GM18951 (cell line): ENCODE measurements around the gene P3H3.
"Not testable (repeated sequence)": the region's sequence is repeated elsewhere in the genome, so short reads cannot be mapped to it uniquely, and the experiment has no call there.

Experiments
- POLR2A ChIP-seq: IDR thresholded peaks from 4 replicates; pipeline ENCODE4 v1.6.1; 2011; ENCODE audit warnings: mild to moderate bottlenecking; ENCODE audit not compliant: insufficient read length, insufficient read depth; ENCODE audit errors: extremely low read depth
- in situ Hi-C: fragments of 300-500 bp; cut with MboI; formaldehyde crosslinking; loops from one replicate; pipeline ENCODE4 v1.12.0; 2022; ENCODE audit warnings: low sequenced_read_pairs, mixed read lengths, inconsistent platforms; ENCODE audit not compliant: unreplicated experiment

The P3H3 gene

GRCh38 chr12:6851153-6851920, 23.1 kb downstream of the P3H3 start, which contains the start of gene CDCA3:
CDCA3 (minus strand) TSS chr12:6851286; CDS start chr12:6850952, 334 bp downstream.
- in situ Hi-C loops, result no loop called here

GRCh38 chr12:6851921-6852650, 23.9 kb downstream of the P3H3 start, which contains the start of gene USP5:
USP5 (plus strand) TSS chr12:6852150; CDS start chr12:6852180, 30 bp downstream.
- TF ChIP-seq POLR2A, result peak; percentile 71

More at GRCh38 chr12:6851153-6851920, 23.1 kb downstream of the P3H3 start, which contains the start of gene CDCA3:
- peak; percentile 85 for TF ChIP-seq POLR2A

GRCh38 chr12:6852651-6853354, 24.6 kb downstream of the P3H3 start:
- in situ Hi-C loops, result no loop called here
- no peak for TF ChIP-seq POLR2A

More at GRCh38 chr12:6851921-6852650, 23.9 kb downstream of the P3H3 start, which contains the start of gene USP5:
- in situ Hi-C loops, result no loop called here

- no peak for TF ChIP-seq POLR2A
- in situ Hi-C loops, result no loop called here
Observed at GRCh38 chr12:6853626-6854025, 25.4 kb downstream of the P3H3 start.

- no peak for TF ChIP-seq POLR2A
- in situ Hi-C loops, result no loop called here
Observed at GRCh38 chr12:6854036-6854435, 25.8 kb downstream of the P3H3 start.

GRCh38 chr12:6855322-6855721, 27.1 kb downstream of the P3H3 start:
- in situ Hi-C loops, result no loop called here
- TF ChIP-seq POLR2A, result no peak

GRCh38 chr12:6858799-6859198, 30.6 kb downstream of the P3H3 start:
- TF ChIP-seq POLR2A, result no peak
- in situ Hi-C loops, result no loop called here

GRCh38 chr12:6860116-6860515, 31.9 kb downstream of the P3H3 start:
- no peak for TF ChIP-seq POLR2A
- in situ Hi-C loops, result no loop called here

GRCh38 chr12:6860942-6861341, 32.7 kb downstream of the P3H3 start:
- TF ChIP-seq POLR2A, result no peak
- in situ Hi-C loops, result no loop called here

- in situ Hi-C loops, result no loop called here
- no peak for TF ChIP-seq POLR2A
Observed at GRCh38 chr12:6861391-6861790, 33.2 kb downstream of the P3H3 start.

- TF ChIP-seq POLR2A, result no peak
- in situ Hi-C loops, result no loop called here
Observed at GRCh38 chr12:6863033-6863432, 34.8 kb downstream of the P3H3 start.

- no peak for TF ChIP-seq POLR2A
- in situ Hi-C loops, result no loop called here
Observed at GRCh38 chr12:6863586-6864321, 35.5 kb downstream of the P3H3 start.

GRCh38 chr12:6865307-6865706, 37.1 kb downstream of the P3H3 start:
- in situ Hi-C loops, result not testable (repeated sequence)
